Lower leg skin (tissue), 4 donors: Measurements from ENCODE around the gene PGM5. TPM values are rescaled to one million over a fixed set of nuclear protein-coding genes. Genes with fewer than 3 reads are reported as not detected.
"Not testable (repeated sequence)": the region's sequence is repeated elsewhere in the genome, so short reads cannot be mapped to it uniquely, and the experiment has no call there.

Source experiments
- DNase-seq, 2 donors: peaks; one replicate each; pipeline ENCODE4 v3.0.0-alpha.2; 2019; ENCODE audit warnings: low spot score in 2 of 2
- H3K4me3 ChIP-seq: fragments of 200-600 bp; sonication (generic); 2 replicates; pipeline ENCODE4 v1.5.1; 2017; ENCODE audit warnings: mild to moderate bottlenecking, low read depth; ENCODE audit not compliant: poor library complexity, severe bottlenecking
- WGBS, 2 donors: methylation state at CpG; one replicate each; pipeline ENCODE4 v1.1.5; 2018; 5-methylcytosine and 5-hydroxymethylcytosine counted together
- intact Hi-C: fragments of 100-400 bp; cut with DNase I; formaldehyde crosslinking; loops from one replicate; pipeline ENCODE4 v1.15.0; 2023; ENCODE audit warnings: low total_unique reads
- total RNA-seq, 4 donors: library from RNA; depleted of rRNA; stranded (reverse); fragments of >200 nt; gene quantifications; one replicate each; pipeline ENCODE4 v1.1.0, GENCODE V29; 2016

The PGM5 gene
- total RNA-seq: 10 to 100 TPM in 1 of 4 donors, 1 to 10 TPM in 3; 7.3 to 16.8 (median 8.7) TPM

- 0 to 1% methylated on average over 28 to 39 of the region's 58 CpGs for WGBS, 2 donors
- intact Hi-C loops, DNase-seq: not testable (repeated sequence)
- H3K4me3 ChIP-seq: peak within 1 kb of the TSS; percentile 35
These were observed at the start of gene PGM5 for GRCh38 chr9:68356380-68357118. TSS of gene PGM5 (plus strand) at chr9:68356611. CDS start at chr9:68357128, 517 bp downstream.

GRCh38 chr9:68307127-68307526 lies 49.3 kb upstream of the PGM5 start:
- intact Hi-C loops, H3K4me3 ChIP-seq: not testable (repeated sequence)
- DNase-seq: peak in 1 of 2 donors; percentile 62
- WGBS, 2 donors: 54% methylated on average over 10 of the region's 35 CpGs; no CpG with 5 or more reads in 1 of the 2 donors

GRCh38 chr9:68307654-68308053 lies 48.8 kb upstream of the PGM5 start:
- intact Hi-C loops, H3K4me3 ChIP-seq: not testable (repeated sequence)
- DNase-seq: peak in 1 of 2 donors; percentile 70
- 26 to 32% methylated on average over 14 to 20 of the region's 21 CpGs for WGBS, 2 donors

GRCh38 chr9:68311208-68311607 lies 45.2 kb upstream of the PGM5 start:
- H3K4me3 ChIP-seq, DNase-seq, intact Hi-C loops: not testable (repeated sequence)
- no CpG with 5 or more reads among the region's 5 CpGs for whole genome bisulfite sequencing, 2 donors

- intact Hi-C loops, DNase-seq, H3K4me3 ChIP-seq: not testable (repeated sequence)
- WGBS, 2 donors: 68 to 77% methylated on average over 10 of the region's 10 CpGs
These were observed 38.2 kb upstream of the PGM5 start for GRCh38 chr9:68318209-68318608.

GRCh38 chr9:68323749-68324148 lies 32.7 kb upstream of the PGM5 start:
- DNase-seq, intact Hi-C loops, H3K4me3 ChIP-seq: not testable (repeated sequence)
- no CpG with 5 or more reads among the region's 24 CpGs for WGBS, 2 donors

- intact Hi-C loops, H3K4me3 ChIP-seq, DNase-seq: not testable (repeated sequence)
- no CpG with 5 or more reads among the region's 20 CpGs for WGBS, 2 donors
These were observed 31.9 kb upstream of the PGM5 start for GRCh38 chr9:68324518-68324917.

- 81 to 85% methylated on average over 2 of the region's 4 CpGs for WGBS, 2 donors
- H3K4me3 ChIP-seq, DNase-seq, intact Hi-C loops: not testable (repeated sequence)
These were observed 27.3 kb upstream of the PGM5 start for GRCh38 chr9:68329106-68329505.

- WGBS, 2 donors: 59 to 86% methylated on average over 5 to 8 of the region's 11 CpGs
- intact Hi-C loops, H3K4me3 ChIP-seq, DNase-seq: not testable (repeated sequence)
These were observed 25.8 kb upstream of the PGM5 start for GRCh38 chr9:68330531-68331173.

GRCh38 chr9:68332122-68332521 lies 24.3 kb upstream of the PGM5 start:
- intact Hi-C loops, DNase-seq, H3K4me3 ChIP-seq: not testable (repeated sequence)
- 67% methylated on average over 1 of the region's 1 CpG; no CpG with 5 or more reads in 1 of the 2 donors for WGBS, 2 donors

GRCh38 chr9:68335935-68336334 lies 20.5 kb upstream of the PGM5 start:
- DNase-seq, intact Hi-C loops, H3K4me3 ChIP-seq: not testable (repeated sequence)
- WGBS, 2 donors: 66 to 80% methylated on average over 3 of the region's 3 CpGs

- H3K4me3 ChIP-seq, DNase-seq, intact Hi-C loops: not testable (repeated sequence)
- 49 to 53% methylated on average over 5 to 6 of the region's 10 CpGs for WGBS, 2 donors
These were observed 19.6 kb upstream of the PGM5 start for GRCh38 chr9:68336639-68337339.

- 83 to 86% methylated on average over 7 of the region's 7 CpGs for WGBS, 2 donors
- DNase-seq, intact Hi-C loops, H3K4me3 ChIP-seq: not testable (repeated sequence)
These were observed 18.4 kb upstream of the PGM5 start for GRCh38 chr9:68338000-68338399.

GRCh38 chr9:68342265-68343025 lies 14.0 kb upstream of the PGM5 start:
- DNase-seq, H3K4me3 ChIP-seq, intact Hi-C loops: not testable (repeated sequence)
- 19 to 20% methylated on average over 5 to 6 of the region's 10 CpGs for WGBS, 2 donors
